Smooth muscle cell of the coronary artery (primary cell): ENCODE results near the gene FGD5. TPM values are rescaled to one million over a fixed set of nuclear protein-coding genes. Genes with fewer than 3 reads are reported as not detected.

ENCODE experiments used
- total RNA-seq: library from RNA; depleted of rRNA; stranded (reverse); fragments of >200 nt; gene quantifications from 2 replicates; pipeline ENCODE4 v1.2.3, GENCODE V29; 2014; ENCODE audit warnings: low replicate concordance

FGD5 gene
- total RNA-seq: 1.3 and 3.8 TPM in 2 replicates

DNA sequence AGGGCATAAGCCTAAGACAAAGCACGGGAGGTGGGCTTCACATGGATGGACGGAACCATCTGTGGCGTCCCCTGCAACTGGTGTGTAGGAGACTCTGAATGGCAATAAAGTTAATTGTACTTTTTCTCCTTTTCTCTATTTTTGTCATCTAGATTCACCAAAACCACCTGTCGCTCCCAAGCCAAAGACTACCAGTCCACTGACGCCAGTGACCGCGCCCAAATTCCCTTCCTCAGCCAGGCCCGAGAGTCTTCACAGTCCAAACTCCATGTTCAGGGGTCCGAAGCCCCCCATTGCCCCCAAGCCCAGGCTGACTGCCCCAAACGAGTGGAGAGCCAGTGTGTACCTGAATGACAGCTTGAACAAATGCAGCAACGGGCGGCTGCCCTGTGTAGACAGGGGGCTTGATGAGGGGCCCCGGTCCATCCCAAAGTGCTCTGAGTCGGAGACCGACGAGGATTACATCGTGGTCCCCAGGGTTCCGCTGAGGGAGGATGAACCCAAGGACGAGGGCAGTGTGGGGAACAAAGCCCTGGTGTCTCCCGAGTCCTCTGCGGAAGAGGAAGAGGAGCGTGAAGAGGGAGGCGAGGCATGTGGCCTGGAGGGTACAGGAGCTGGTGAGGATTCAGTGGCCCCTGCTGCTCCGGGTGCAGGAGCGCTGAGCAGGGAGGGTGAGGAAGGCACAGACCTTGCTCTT is at the start of gene FGD5:
TSS of gene FGD5 (plus strand) at position 159 of the 697 bp plus-strand sequence. CDS start at position 269, 110 bp downstream.

GRCh38 chr3:14947100-14947885 is 128.5 kb downstream of the FGD5 start, which contains the start of gene NR2C2:
Gene NR2C2, plus strand, starts transcription at chr3:14947583. Its CDS starts 56,332 bp downstream, at chr3:15003915.

Other genes with a start within 250 kb of the FGD5 start
- 4.2 and 5.9 TPM in 2 replicates for gene CCDC174, start 167.2 kb upstream of the FGD5 start, total RNA-seq
- under 0.01 TPM in 1 of 2 replicates, not detected in the other for gene C3orf20, start 143.8 kb upstream of the FGD5 start, total RNA-seq
- 8.1 and 13.8 TPM in 2 replicates for gene NR2C2, start 128.6 kb downstream of the FGD5 start, total RNA-seq
- 15.9 and 25.3 TPM in 2 replicates for gene MRPS25, start 246.4 kb downstream of the FGD5 start, total RNA-seq